GM12892 (cell line): ENCODE results near the gene TRPC4AP.

Source experiments
- POLR2A ChIP-seq: IDR thresholded peaks from 2 replicates; pipeline ENCODE4 v1.6.1; 2011; ENCODE audit warnings: low read depth, low read length, control low read depth
- POLR2AphosphoS5 ChIP-seq: IDR thresholded peaks from 2 replicates; pipeline ENCODE4 v1.6.1; 2011; ENCODE audit warnings: low read depth, low read length, control low read depth

GRCh38 chr20:34970193-34970840, 122.3 kb downstream of the TRPC4AP start:
- TF ChIP-seq POLR2A (no peak), POLR2AphosphoS5 (no peak)
